ENCODE results near the gene METTL14.

Gene METTL14

GRCh38 chr4:118734491-118735205 lies 49.5 kb downstream of the METTL14 start:
- no peak for DNase-seq

- DNase-seq = no peak
Observed at GRCh38 chr4:118736900-118737299, 51.7 kb downstream of the METTL14 start.

GRCh38 chr4:118738090-118738489 lies 52.9 kb downstream of the METTL14 start:
- no peak for DNase-seq

GRCh38 chr4:118739022-118739713 lies 54.0 kb downstream of the METTL14 start:
- no peak for DNase-seq

- DNase-seq = peak in 1 of 2 experiments; percentile 41
Observed at GRCh38 chr4:118740869-118741268, 55.7 kb downstream of the METTL14 start.

- DNase-seq = no peak
Observed at GRCh38 chr4:118741301-118741855, 56.2 kb downstream of the METTL14 start.

GRCh38 chr4:118742050-118742449 lies 56.9 kb downstream of the METTL14 start:
- DNase-seq = no peak

- DNase-seq = no peak
Observed at GRCh38 chr4:118743867-118744266, 58.7 kb downstream of the METTL14 start.

- no peak for DNase-seq
Observed at GRCh38 chr4:118745357-118745756, 60.2 kb downstream of the METTL14 start.

- DNase-seq = peak in 1 of 2 experiments; percentile 12
Observed at GRCh38 chr4:118746251-118746919, 61.2 kb downstream of the METTL14 start.

- peak in 1 of 2 experiments; percentile 19 for DNase-seq
Observed at GRCh38 chr4:118749347-118749988, 64.3 kb downstream of the METTL14 start.

- DNase-seq = no peak
Observed at GRCh38 chr4:118751629-118752323, 66.6 kb downstream of the METTL14 start.

- no peak for DNase-seq
Observed at GRCh38 chr4:118752551-118752950, 67.4 kb downstream of the METTL14 start.

- no peak for DNase-seq
Observed at GRCh38 chr4:118753096-118753495, 67.9 kb downstream of the METTL14 start.

GRCh38 chr4:118753685-118754084 lies 68.5 kb downstream of the METTL14 start:
- DNase-seq = no peak

GRCh38 chr4:118754890-118755289 lies 69.7 kb downstream of the METTL14 start:
- DNase-seq = no peak

GRCh38 chr4:118755438-118756226 lies 70.4 kb downstream of the METTL14 start:
- DNase-seq = no peak

- DNase-seq = no peak
Observed at GRCh38 chr4:118756429-118756828, 71.2 kb downstream of the METTL14 start.

GRCh38 chr4:118756958-118757357 lies 71.8 kb downstream of the METTL14 start:
- no peak for DNase-seq

- no peak for DNase-seq
Observed at GRCh38 chr4:118757761-118758251, 72.6 kb downstream of the METTL14 start.

- DNase-seq = no peak
Observed at GRCh38 chr4:118758293-118758692, 73.1 kb downstream of the METTL14 start.

All from NCI-H526 (cell line).